GM15510 (cell line): ENCODE results near the gene ECE1.

ENCODE experiments used
- POLR2A ChIP-seq: IDR thresholded peaks from 3 replicates; pipeline ENCODE4 v1.6.1; 2011; ENCODE audit warnings: borderline replicate concordance; ENCODE audit not compliant: insufficient read length; ENCODE audit errors: extremely low read depth

ECE1 gene

GRCh38 chr1:21278208-21278859, 11.9 kb downstream of the ECE1 start:
- no peak for TF ChIP-seq POLR2A

DNA sequence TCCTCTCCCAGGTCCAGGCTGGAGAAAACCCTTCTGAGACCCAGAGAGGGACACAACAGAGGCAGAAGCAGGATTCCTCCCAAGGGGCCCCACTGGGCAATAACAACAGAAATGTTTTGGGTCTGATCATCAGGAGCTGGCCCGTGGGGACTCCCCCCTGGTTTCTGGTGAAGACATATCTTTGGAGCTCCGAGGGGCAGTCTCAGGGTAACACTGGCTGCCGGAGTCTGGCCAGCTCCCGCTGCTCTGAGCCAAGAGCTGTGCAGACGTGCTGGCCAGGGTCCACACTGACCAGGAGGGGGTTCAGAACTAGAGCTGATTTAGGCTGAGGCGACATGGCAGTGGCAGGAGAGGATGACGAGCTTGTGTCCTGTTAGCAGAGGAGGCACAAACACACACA, 13.1 kb downstream of the ECE1 start:
- no peak for TF ChIP-seq POLR2A

DNA sequence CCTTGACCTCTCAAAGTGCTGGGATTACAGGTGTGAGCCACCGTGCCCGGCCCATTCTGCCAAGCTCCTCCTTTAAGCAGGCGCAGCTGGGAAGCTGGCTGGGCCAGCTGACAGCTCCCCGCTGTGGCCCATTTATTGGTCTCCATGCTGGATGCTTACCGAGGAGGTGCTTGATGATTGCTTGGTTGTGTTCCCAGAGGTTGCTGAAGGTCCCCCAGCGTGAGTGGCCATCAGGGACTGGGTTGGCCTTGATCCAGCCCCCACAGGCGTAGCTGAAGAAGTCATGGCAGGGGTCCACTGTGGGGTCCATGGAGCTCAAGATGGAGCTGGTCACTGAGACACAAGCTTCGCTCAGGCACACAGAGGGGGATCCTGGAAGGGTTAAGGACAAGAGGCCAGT, 17.7 kb downstream of the ECE1 start:
- TF ChIP-seq POLR2A, result no peak

GRCh38 chr1:21271550-21271949, 18.7 kb downstream of the ECE1 start:
- no peak for TF ChIP-seq POLR2A

GRCh38 chr1:21270086-21270689, 20.1 kb downstream of the ECE1 start:
- TF ChIP-seq POLR2A, result no peak

GRCh38 chr1:21269461-21270085, 20.7 kb downstream of the ECE1 start:
- no peak for TF ChIP-seq POLR2A

DNA sequence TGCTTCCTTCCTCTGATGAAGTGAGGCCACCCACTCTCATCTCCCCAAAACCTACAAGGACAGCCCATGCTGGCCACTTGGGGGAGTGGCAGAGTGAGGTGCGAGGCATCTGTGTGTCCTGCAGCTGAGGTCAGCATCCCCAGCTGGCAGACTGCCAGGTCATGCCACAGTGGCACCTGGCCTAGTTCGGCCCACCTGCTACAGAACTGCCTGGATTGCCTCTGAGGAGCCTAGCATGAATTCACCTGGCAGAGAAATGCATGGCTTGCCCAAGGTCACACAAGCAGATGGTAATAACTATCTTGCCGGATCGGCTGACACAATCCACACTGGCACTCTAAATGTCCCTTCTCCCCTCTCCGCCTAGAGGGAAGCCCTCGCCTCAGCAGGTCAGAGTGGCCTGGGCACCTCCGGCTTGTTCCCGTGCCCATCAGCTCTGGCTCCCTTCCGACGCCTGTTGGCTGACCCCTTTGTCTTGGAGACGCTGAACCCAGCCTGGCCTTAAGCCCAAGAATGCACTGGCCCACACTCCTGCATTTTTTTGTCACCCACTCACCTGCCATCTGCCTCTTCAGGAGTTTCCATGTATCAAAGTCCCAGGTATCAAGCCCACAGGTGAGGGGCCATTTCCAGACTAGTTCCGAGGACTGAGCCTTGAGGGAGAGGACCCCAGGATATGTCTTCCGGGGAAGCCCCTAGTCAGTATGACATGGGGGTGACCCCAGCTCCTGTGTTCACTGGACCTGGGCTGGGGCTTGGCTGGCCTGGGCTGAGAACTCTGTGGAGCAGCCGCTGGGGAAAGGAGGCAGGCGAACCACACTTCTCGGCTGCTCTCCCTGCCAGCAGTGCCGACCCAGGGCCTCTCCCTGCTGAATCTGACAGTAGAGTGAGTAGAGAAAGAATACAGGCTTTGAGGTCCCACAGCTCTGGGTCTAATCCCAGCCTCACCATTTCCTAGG, 21.7 kb downstream of the ECE1 start:
- TF ChIP-seq POLR2A, result no peak

- TF ChIP-seq POLR2A, result no peak
Measured at GRCh38 chr1:21267191-21268077, 22.8 kb downstream of the ECE1 start.

- TF ChIP-seq POLR2A, result no peak
Measured at GRCh38 chr1:21266119-21266774, 24.0 kb downstream of the ECE1 start.

GRCh38 chr1:21265644-21266043, 24.6 kb downstream of the ECE1 start:
- TF ChIP-seq POLR2A, result no peak

- TF ChIP-seq POLR2A, result no peak
Measured at GRCh38 chr1:21264898-21265297, 25.4 kb downstream of the ECE1 start.

DNA sequence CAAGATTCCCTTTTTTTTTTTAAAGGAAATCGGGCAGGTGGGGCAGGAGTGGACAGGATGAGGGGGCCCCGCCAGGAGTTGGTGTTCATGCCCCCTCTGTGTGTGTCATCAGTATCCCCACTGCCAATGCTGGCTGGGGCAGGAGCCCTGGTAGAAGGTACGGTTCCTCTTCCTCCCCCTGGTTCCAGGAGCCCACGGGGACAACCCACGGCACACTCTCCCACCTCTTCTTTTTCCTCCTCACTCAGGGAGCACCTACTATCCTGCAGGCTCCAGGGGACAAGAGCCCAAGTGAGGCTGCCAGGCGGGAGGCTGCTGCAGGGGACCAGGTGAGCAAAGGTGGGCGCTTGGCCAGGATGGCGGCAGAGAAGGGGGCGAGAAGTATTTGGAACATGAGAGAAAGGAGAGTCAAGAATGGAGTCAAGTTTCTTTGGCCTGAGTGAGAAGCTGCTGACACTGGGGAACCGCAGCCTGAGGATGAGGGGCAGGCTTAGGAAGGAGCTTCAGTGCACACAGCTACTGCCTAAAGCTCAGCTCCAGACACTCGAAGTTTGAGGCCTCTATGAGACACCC, 26.5 kb downstream of the ECE1 start:
- TF ChIP-seq POLR2A, result no peak

DNA sequence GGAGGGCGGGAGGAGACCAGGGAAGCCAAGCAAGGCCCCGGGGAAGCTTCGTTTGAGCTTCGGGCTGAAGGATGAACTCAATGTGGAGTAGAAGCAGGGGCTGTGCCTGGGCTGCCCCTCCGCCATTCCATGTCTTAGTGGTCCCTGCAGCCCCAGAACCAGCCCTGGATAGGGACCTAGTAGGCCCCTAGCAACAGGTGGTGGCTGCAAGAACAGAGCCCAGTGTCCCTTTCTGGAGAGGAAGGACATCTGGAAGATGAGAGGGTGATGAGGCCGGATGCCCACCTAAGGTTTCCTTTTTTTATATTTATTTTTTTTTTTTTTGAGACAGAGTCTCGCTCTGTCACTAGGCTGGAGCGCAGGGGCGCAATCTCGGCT, 27.2 kb downstream of the ECE1 start:
- no peak for TF ChIP-seq POLR2A

GRCh38 chr1:21262293-21263051, 27.8 kb downstream of the ECE1 start:
- TF ChIP-seq POLR2A, result no peak
